A673 (cell line): ENCODE data around the gene MAST4.

ENCODE experiments used
- EZH2 ChIP-seq: fragments of 200-600 bp; sonication (generic); IDR thresholded peaks from 2 replicates; pipeline ENCODE4 v1.6.1; 2017; ENCODE audit warnings: borderline replicate concordance, low read depth, mild to moderate bottlenecking, mixed read lengths, antibody characterized with exemption, low read length; ENCODE audit not compliant: poor library complexity, severe bottlenecking
- TF ChIP-seq, protein P1 (sequence below): fragments of 300-800, 200-600 bp; sonication (generic); conservative IDR thresholded peaks from 2 replicates; pipeline ENCODE4 v1.5.1; 2017; ENCODE audit warnings: low read depth, mild to moderate bottlenecking, antibody characterized with exemption, low read length, moderate library complexity, mixed read lengths

- TF ChIP-seq, protein P1, sequence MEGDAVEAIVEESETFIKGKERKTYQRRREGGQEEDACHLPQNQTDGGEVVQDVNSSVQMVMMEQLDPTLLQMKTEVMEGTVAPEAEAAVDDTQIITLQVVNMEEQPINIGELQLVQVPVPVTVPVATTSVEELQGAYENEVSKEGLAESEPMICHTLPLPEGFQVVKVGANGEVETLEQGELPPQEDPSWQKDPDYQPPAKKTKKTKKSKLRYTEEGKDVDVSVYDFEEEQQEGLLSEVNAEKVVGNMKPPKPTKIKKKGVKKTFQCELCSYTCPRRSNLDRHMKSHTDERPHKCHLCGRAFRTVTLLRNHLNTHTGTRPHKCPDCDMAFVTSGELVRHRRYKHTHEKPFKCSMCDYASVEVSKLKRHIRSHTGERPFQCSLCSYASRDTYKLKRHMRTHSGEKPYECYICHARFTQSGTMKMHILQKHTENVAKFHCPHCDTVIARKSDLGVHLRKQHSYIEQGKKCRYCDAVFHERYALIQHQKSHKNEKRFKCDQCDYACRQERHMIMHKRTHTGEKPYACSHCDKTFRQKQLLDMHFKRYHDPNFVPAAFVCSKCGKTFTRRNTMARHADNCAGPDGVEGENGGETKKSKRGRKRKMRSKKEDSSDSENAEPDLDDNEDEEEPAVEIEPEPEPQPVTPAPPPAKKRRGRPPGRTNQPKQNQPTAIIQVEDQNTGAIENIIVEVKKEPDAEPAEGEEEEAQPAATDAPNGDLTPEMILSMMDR = no peak
- no peak for TF ChIP-seq EZH2
These were observed 467.6 kb downstream of the MAST4 start for GRCh38 chr5:67063791-67064190.
